Progenitor cell of endocrine pancreas (in vitro differentiated cells): Measurements from ENCODE around the gene TNNI3K. TPM values are rescaled to one million over a fixed set of nuclear protein-coding genes. Genes with fewer than 3 reads are reported as not detected.

ENCODE experiments used
- DNase-seq: peaks from one replicate; pipeline ENCODE4 v3.0.0; 2021; ENCODE audit warnings: low spot score; ENCODE audit not compliant: unreplicated experiment
- H3K27ac Mint-ChIP-seq: 2 replicates; pipeline ENCODE4 v1.8.0; 2021; ENCODE audit warnings: mild to moderate bottlenecking, moderate library complexity, mixed read lengths
- H3K27me3 Mint-ChIP-seq: 2 replicates; pipeline ENCODE4 v1.8.0; 2021; ENCODE audit warnings: mixed read lengths
- H3K36me3 Mint-ChIP-seq: 2 replicates; pipeline ENCODE4 v1.8.0; 2022; ENCODE audit warnings: mixed read lengths; ENCODE audit not compliant: insufficient read depth
- H3K4me1 Mint-ChIP-seq: 2 replicates; pipeline ENCODE4 v1.8.0; 2021; ENCODE audit warnings: low read depth, mixed read lengths
- H3K4me3 Mint-ChIP-seq: 2 replicates; pipeline ENCODE4 v1.8.0; 2021; ENCODE audit warnings: low read depth, mild to moderate bottlenecking, moderate library complexity, mixed read lengths
- H3K9me3 Mint-ChIP-seq: 2 replicates; pipeline ENCODE4 v1.8.0; 2021; ENCODE audit warnings: low read depth, mixed read lengths
- CTCF ChIP-seq: fragments of 200-600 bp; sonication (generic); IDR thresholded peaks from one replicate; pipeline ENCODE4 v1.5.0; 2021; ENCODE audit warnings: antibody characterized with exemption, mild to moderate bottlenecking; ENCODE audit not compliant: unreplicated experiment
- total RNA-seq: library from RNA; stranded (reverse); gene quantifications from 2 replicates; pipeline ENCODE4 v1.2.1, GENCODE V29; 2021

The TNNI3K gene
- total RNA-seq, 1 donor from 2014 or later: not detected

DNA sequence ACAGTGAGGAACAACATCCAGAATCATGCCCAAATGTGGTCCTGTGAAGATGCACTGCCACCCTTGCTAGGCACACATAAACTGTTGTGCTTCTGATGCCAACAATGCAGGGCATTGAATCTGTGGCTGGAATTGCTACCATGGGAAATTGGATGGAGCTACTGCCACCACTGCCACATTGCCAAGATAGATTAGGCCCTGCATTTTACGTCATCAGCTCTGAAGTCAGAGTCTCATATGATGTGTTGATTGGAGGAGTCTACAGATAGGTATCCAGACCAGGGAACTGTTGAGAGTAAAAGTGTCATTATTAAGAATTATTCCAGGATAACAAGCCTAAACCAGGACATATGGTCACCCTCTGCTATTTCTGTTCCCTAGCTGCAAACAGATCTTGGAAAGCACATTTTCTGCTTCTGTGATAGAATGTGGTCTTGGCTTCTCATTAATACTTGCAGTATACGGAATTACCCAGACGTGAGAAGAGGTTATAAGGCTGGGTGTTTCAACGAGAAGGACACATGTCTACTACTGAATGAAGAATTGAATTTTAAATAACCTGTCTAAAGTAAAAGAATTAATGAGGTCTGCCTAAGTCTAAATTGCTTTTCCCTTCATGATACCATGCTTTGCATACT is 106.6 kb downstream of the TNNI3K start:
- Mint-ChIP-seq H3K36me3 (no peaks in the 10 kb centered on the region), H3K9me3 (peaks cover 3% of the 10 kb centered on the region), H3K4me3 (no peak overlapping the region), H3K27me3 (no peaks in the 10 kb centered on the region), H3K4me1 (no peaks in the 10 kb centered on the region), H3K27ac (no peak overlapping the region)
- DNase-seq: no peak
- TF ChIP-seq CTCF: no peak

- no peak overlapping the region for H3K27ac Mint-ChIP-seq
- H3K27me3 Mint-ChIP-seq: no peaks in the 10 kb centered on the region
- TF ChIP-seq CTCF: no peak
- no peak overlapping the region for H3K4me3 Mint-ChIP-seq
- H3K4me1 Mint-ChIP-seq: no peaks in the 10 kb centered on the region
- H3K36me3 Mint-ChIP-seq: no peaks in the 10 kb centered on the region
- H3K9me3 Mint-ChIP-seq: no peaks in the 10 kb centered on the region
- DNase-seq: no peak
Measured at GRCh38 chr1:74343216-74343615, 108.0 kb downstream of the TNNI3K start.

DNA sequence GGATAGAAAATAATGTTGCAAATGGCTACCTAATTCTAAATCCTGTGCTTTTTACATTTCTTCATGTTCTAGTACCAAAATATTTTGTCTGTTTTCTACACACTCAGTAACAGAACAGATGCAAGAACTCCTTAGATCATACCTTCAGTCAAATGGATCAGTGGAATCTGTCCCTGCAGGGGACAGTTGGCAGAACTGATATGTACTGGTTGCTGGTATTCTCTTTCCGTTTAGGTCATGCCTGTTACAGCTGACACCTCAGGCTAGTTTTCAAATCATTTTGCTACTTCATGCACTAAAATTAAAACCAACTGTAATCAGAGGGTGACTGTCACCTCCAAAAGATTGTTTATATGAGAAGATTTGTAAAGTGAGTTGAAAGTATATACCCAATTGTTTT is 109.2 kb downstream of the TNNI3K start:
- Mint-ChIP-seq H3K27me3 (no peaks in the 10 kb centered on the region), H3K27ac (no peak overlapping the region), H3K9me3 (no peaks in the 10 kb centered on the region), H3K4me3 (no peak overlapping the region), H3K36me3 (no peaks in the 10 kb centered on the region), H3K4me1 (no peaks in the 10 kb centered on the region)
- DNase-seq: no peak
- TF ChIP-seq CTCF: no peak

DNA sequence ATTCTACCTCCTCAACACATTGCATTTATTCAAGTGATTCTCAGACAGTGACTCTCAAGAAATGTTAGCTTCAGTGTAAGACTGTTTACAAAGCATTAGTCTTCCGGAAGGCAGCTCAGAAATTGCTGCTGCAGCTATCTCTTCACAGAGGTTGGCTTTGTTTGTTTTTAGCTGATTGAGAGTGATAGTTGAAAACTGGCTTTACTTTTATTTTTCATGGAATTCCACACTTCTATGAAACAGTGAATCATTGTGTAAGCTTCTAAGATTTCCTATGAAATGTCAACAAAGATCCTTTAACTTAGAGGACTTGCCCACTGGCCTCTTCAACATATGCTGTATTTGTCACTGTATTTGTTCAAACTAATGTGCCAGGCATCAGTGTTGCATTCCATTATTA is 121.3 kb downstream of the TNNI3K start:
- TF ChIP-seq CTCF: no peak
- peaks cover 22% of the 10 kb centered on the region for H3K4me1 Mint-ChIP-seq
- H3K9me3 Mint-ChIP-seq: peaks cover 3% of the 10 kb centered on the region
- no peak for DNase-seq
- H3K27me3 Mint-ChIP-seq: no peaks in the 10 kb centered on the region
- no peak overlapping the region for H3K27ac Mint-ChIP-seq
- peaks cover 1% of the 10 kb centered on the region for H3K36me3 Mint-ChIP-seq
- H3K4me3 Mint-ChIP-seq: no peak overlapping the region

DNA sequence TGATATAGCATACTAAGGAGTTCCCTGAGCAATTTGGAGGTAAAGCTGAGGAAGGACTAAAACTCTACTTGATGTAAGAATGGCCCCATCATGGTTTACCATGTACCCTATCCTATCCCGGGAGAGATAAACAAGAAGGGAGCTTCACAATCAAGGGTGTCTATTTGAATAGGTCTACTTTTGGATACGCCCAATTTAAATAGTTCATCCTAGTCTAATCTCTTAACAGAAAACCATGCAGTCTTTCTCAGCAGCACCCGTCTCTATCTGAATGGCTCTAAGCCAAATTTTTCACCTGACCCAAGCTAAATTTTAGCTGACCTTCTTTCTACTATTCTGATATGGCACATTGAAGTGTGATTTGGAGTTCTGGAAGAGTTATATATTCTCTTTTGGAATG is 122.0 kb downstream of the TNNI3K start:
- no peak for DNase-seq
- H3K27ac Mint-ChIP-seq: no peak overlapping the region

More for the DNA sequence above, 122.0 kb downstream of the TNNI3K start:
- peaks cover 1% of the 10 kb centered on the region for H3K36me3 Mint-ChIP-seq
- peaks cover 22% of the 10 kb centered on the region for H3K4me1 Mint-ChIP-seq
- no peak for TF ChIP-seq CTCF
- no peak overlapping the region for H3K4me3 Mint-ChIP-seq
- no peaks in the 10 kb centered on the region for H3K27me3 Mint-ChIP-seq
- H3K9me3 Mint-ChIP-seq: no peaks in the 10 kb centered on the region
